Right atrium auricular region (tissue), 2 donors: ENCODE measurements around the gene METTL22. TPM values are rescaled to one million over a fixed set of nuclear protein-coding genes. Genes with fewer than 3 reads are reported as not detected.

Experiments
- DNase-seq: peaks from one replicate; pipeline ENCODE4 v3.0.0-alpha.2; 2019; ENCODE audit warnings: low spot score
- H3K27ac ChIP-seq, 2 donors: fragments of 200-600 bp; sonication (generic); 1 replicate in 1 of 2; 2 replicates in 1 of 2; pipeline ENCODE4 v1.5.1; 2016 to 2019
- H3K27me3 ChIP-seq, 2 donors: fragments of 200-600 bp; sonication (generic); one replicate each; pipeline versions ENCODE4 v1.5.1 to v1.6.0; 2017 to 2019
- H3K36me3 ChIP-seq: fragments of 200-600 bp; sonication (generic); one replicate; pipeline ENCODE4 v1.5.1; 2016
- H3K4me1 ChIP-seq, 2 donors: fragments of 200-600 bp; sonication (generic); one replicate each; pipeline versions ENCODE4 v1.5.1 to v1.6.0; 2017 to 2019
- H3K4me3 ChIP-seq, 2 donors: fragments of 200-600 bp; sonication (generic); 1 replicate in 1 of 2; 2 replicates in 1 of 2; pipeline ENCODE4 v1.5.1; 2017 to 2019; ENCODE audit warnings: mild to moderate bottlenecking in 1 of 2, moderate library complexity in 1 of 2
- H3K9me3 ChIP-seq, 2 donors: fragments of 200-600 bp; sonication (generic); one replicate each; pipeline ENCODE4 v1.5.1; 2019
- total RNA-seq, 2 donors: library from RNA; depleted of rRNA; stranded (reverse); fragments of >200 nt; gene quantifications; one replicate each; pipeline ENCODE4 v1.1.0, GENCODE V29; 2016
- TF ChIP-seq, protein P1 (sequence below), 2 donors: fragments of 200-600 bp; sonication (generic); IDR thresholded peaks; one replicate each; pipeline ENCODE4 v1.5.1; 2019; ENCODE audit warnings: antibody characterized with exemption in 2 of 2

METTL22 gene
- total RNA-seq, 2 donors from 2014 or later = 10.0 to 24.3 TPM

DNA sequence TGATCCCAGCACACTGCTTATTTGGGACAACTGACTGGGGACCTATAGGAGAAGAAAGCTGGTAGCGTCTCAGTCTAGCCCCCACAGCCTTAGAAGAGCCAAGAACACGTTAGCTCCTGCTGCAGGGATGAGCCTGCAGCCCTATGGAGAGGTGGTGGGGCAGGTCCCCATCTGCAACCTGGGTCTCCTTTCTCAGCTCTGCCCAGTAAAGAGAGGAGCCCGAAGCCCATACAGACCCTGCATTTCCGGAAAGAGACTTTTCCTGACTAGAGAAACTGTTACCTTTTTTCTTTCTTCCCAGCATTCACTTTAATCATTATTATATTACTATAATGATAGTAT is 788 bp downstream of the METTL22 start:
- H3K27me3 ChIP-seq = no peaks in the 10 kb centered on the region
- H3K4me1 ChIP-seq = peaks cover 0 to 11% of the 10 kb centered on the region in 2 donors
- H3K27ac ChIP-seq = peak overlapping the region in 1 of 2 donors; percentile 67
- H3K9me3 ChIP-seq = no peaks in the 10 kb centered on the region
- H3K4me3 ChIP-seq = peak overlapping the region; percentile 77 to 97
- TF ChIP-seq, protein P1, sequence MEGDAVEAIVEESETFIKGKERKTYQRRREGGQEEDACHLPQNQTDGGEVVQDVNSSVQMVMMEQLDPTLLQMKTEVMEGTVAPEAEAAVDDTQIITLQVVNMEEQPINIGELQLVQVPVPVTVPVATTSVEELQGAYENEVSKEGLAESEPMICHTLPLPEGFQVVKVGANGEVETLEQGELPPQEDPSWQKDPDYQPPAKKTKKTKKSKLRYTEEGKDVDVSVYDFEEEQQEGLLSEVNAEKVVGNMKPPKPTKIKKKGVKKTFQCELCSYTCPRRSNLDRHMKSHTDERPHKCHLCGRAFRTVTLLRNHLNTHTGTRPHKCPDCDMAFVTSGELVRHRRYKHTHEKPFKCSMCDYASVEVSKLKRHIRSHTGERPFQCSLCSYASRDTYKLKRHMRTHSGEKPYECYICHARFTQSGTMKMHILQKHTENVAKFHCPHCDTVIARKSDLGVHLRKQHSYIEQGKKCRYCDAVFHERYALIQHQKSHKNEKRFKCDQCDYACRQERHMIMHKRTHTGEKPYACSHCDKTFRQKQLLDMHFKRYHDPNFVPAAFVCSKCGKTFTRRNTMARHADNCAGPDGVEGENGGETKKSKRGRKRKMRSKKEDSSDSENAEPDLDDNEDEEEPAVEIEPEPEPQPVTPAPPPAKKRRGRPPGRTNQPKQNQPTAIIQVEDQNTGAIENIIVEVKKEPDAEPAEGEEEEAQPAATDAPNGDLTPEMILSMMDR (IDR thresholded peaks at IDR 0.05) = no peak
- H3K36me3 ChIP-seq = peaks cover 20% of the 10 kb centered on the region
- no peak for DNase-seq

DNA sequence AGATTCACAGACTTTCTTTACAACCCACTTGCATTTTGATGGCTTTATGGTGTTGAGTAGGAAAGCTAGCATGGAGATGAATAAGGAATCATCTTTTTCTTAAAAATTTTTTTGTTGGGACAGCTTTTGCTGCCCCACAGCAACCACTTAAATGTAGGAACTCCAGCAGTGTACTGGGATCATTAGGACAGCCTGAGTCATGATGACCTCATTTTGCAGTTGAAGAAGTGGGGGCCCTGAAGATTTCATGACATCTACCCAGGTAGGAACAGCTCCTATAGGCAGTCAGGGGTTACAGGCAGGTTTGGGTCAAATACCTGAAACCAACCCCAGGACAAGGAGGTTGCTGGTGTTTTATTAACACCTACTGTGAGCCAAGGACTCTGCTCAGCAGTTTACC is 2.1 kb downstream of the METTL22 start:
- H3K4me3 ChIP-seq = no peak overlapping the region
- no peak for DNase-seq
- no peaks in the 10 kb centered on the region for H3K27me3 ChIP-seq
- no peak overlapping the region for H3K27ac ChIP-seq
- H3K4me1 ChIP-seq = peaks cover 0 to 11% of the 10 kb centered on the region in 2 donors
- H3K36me3 ChIP-seq = peaks cover 34% of the 10 kb centered on the region
- H3K9me3 ChIP-seq = no peaks in the 10 kb centered on the region
- TF ChIP-seq, protein P1 (IDR thresholded peaks at IDR 0.05) = no peak

DNA sequence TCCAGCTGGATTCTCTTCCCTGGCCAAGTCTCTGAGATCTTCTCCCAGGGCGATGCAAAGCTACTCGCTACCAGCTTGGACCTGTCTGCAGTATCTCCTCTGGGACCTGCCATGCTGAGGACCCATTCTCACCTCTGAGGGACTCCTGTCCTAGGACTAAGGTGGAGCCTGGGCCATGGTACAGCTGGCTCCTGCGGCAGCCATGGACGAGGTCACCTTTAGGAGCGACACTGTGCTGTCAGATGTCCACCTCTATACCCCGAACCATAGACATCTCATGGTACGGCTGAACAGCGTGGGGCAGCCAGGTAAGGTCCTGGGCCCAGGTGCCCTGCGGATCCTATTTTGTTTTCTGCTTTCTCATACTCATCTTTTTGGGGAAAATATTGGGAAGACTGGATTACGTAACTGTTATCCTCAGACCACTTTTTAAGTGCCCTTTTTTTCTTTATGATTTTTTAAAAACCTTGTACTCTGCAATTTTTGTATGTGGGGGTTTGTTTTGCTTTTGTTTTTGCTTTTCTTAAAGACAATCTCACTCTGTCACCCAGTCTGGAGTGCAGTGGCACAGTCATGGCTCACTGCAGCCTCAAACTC is 4.1 kb downstream of the METTL22 start:
- TF ChIP-seq, protein P1 (IDR thresholded peaks at IDR 0.05) = no peak
- Histone ChIP-seq H3K9me3 (no peaks in the 10 kb centered on the region), H3K4me1 (peaks cover 0 to 11% of the 10 kb centered on the region in 2 donors), H3K27me3 (no peaks in the 10 kb centered on the region), H3K27ac (no peak overlapping the region), H3K36me3 (peaks cover 53% of the 10 kb centered on the region), H3K4me3 (no peak overlapping the region)
- no peak for DNase-seq

DNA sequence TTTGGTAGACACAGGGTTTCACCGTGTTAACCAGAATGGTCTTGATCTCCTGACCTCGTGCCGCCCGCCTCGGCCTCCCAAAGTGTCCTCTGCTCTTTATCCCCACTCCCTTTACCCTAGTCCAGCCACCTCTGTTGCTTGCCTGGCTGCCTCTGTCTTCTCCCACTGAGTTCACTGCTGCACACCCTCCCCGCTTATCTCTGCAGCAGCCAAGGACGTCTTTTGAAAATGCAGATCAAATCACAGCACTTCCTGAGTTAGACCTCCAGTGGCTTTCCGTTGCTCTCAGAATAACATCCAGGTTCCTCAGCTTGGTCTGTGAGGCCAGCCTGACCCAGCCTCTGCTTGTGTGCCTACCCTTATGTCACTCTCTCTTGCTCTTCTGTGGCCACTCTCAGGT is 5.4 kb downstream of the METTL22 start:
- Histone ChIP-seq H3K4me3 (no peak overlapping the region), H3K27ac (no peak overlapping the region), H3K36me3 (peaks cover 63% of the 10 kb centered on the region), H3K9me3 (no peaks in the 10 kb centered on the region), H3K4me1 (peaks cover 0 to 11% of the 10 kb centered on the region in 2 donors), H3K27me3 (no peaks in the 10 kb centered on the region)
- no peak for DNase-seq
- TF ChIP-seq, protein P1 (IDR thresholded peaks at IDR 0.05) = no peak

DNA sequence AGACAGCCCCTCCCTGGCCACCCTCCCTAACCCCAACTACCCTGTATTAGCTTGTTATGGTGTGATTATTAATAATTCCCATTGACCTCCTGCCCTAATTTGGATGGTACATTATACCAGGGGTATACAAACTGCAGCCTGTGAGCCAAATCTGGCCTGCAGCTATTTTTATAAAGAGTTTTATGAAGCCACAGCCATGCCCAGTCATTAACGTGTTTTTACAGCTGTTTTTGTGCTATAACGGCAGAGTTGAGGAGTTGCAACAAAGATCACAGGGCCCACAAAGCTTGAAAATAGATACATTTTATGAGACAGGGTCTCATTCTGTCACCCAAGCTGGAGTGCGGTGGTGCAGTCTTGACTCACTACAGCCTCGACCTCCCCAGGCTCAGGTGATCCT is 6.0 kb downstream of the METTL22 start:
- H3K4me1 ChIP-seq = peaks cover 0 to 6% of the 10 kb centered on the region in 2 donors
- no peak overlapping the region for H3K27ac ChIP-seq
- DNase-seq = no peak
- peaks cover 68% of the 10 kb centered on the region for H3K36me3 ChIP-seq
- H3K9me3 ChIP-seq = no peaks in the 10 kb centered on the region
- TF ChIP-seq, protein P1 (IDR thresholded peaks at IDR 0.05) = no peak
- H3K4me3 ChIP-seq = no peak overlapping the region
- no peaks in the 10 kb centered on the region for H3K27me3 ChIP-seq
